IPS DF 6.9 (cell line): ENCODE results near the gene CACNA2D3.

Experiments
- DNase-seq: peaks from one replicate; pipeline ENCODE4 v3.0.0-alpha.2; 2013; ENCODE audit warnings: low read depth, low spot score
- H3K27ac ChIP-seq: one replicate; pipeline ENCODE4 v1.5.1; 2013; ENCODE audit warnings: low read length, control low read depth
- H3K27me3 ChIP-seq: 2 replicates; pipeline ENCODE4 v1.6.1; 2013; ENCODE audit warnings: mild to moderate bottlenecking, low read length; ENCODE audit not compliant: control insufficient read depth, insufficient read depth
- H3K36me3 ChIP-seq: 2 replicates; pipeline ENCODE4 v1.6.1; 2013; ENCODE audit warnings: low read length; ENCODE audit not compliant: control insufficient read depth, insufficient read depth
- H3K4me1 ChIP-seq: 2 replicates; pipeline ENCODE4 v1.6.1; 2013; ENCODE audit warnings: low read length; ENCODE audit not compliant: control insufficient read depth, insufficient read depth
- H3K4me3 ChIP-seq: 2 replicates; pipeline ENCODE4 v1.5.1; 2013; ENCODE audit warnings: mild to moderate bottlenecking, low read length
- H3K9me3 ChIP-seq: 2 replicates; pipeline ENCODE4 v1.6.1; 2013; ENCODE audit warnings: low read length, inconsistent platforms; ENCODE audit not compliant: control insufficient read depth, insufficient read depth
- WGBS: extraction: QIAGEN DNeasy Blood & Tissue Kit; methylation state at CpG from one replicate; pipeline ENCODE4 v1.1.7; 2013; ENCODE audit warnings: mixed read lengths, missing lambda C conversion rate; ENCODE audit not compliant: insufficient read length, insufficient coverage; 5-methylcytosine and 5-hydroxymethylcytosine counted together

Gene CACNA2D3

GRCh38 chr3:54144284-54144683, 21.9 kb downstream of the CACNA2D3 start:
- no CpG with 5 or more reads among the region's 2 CpGs for WGBS
- no peaks in the 10 kb centered on the region for H3K27me3 ChIP-seq
- H3K27ac ChIP-seq: no peak overlapping the region
- DNase-seq: no peak
- H3K4me1 ChIP-seq: no peaks in the 10 kb centered on the region
- H3K9me3 ChIP-seq: no peaks in the 10 kb centered on the region
- H3K36me3 ChIP-seq: no peaks in the 10 kb centered on the region
- H3K4me3 ChIP-seq: no peak overlapping the region

- H3K27me3 ChIP-seq: no peaks in the 10 kb centered on the region
- no peak overlapping the region for H3K4me3 ChIP-seq
- WGBS: no CpG with 5 or more reads among the region's 14 CpGs
- H3K36me3 ChIP-seq: no peaks in the 10 kb centered on the region
- H3K4me1 ChIP-seq: no peaks in the 10 kb centered on the region
- no peaks in the 10 kb centered on the region for H3K9me3 ChIP-seq
- H3K27ac ChIP-seq: no peak overlapping the region
- no peak for DNase-seq
Measured at GRCh38 chr3:54146506-54147239, 24.3 kb downstream of the CACNA2D3 start.

- DNase-seq: no peak
- WGBS: 100% methylated on average over 3 of the region's 3 CpGs
- no peaks in the 10 kb centered on the region for H3K27me3 ChIP-seq
- no peaks in the 10 kb centered on the region for H3K36me3 ChIP-seq
- H3K4me1 ChIP-seq: no peaks in the 10 kb centered on the region
- H3K9me3 ChIP-seq: no peaks in the 10 kb centered on the region
- no peak overlapping the region for H3K4me3 ChIP-seq
- H3K27ac ChIP-seq: no peak overlapping the region
Measured at GRCh38 chr3:54150864-54151467, 28.6 kb downstream of the CACNA2D3 start.

GRCh38 chr3:54153477-54153876, 31.1 kb downstream of the CACNA2D3 start:
- H3K27ac ChIP-seq: no peak overlapping the region
- H3K4me3 ChIP-seq: no peak overlapping the region
- H3K36me3 ChIP-seq: no peaks in the 10 kb centered on the region
- no CpG with 5 or more reads among the region's 1 CpG for WGBS
- no peaks in the 10 kb centered on the region for H3K9me3 ChIP-seq
- H3K4me1 ChIP-seq: no peaks in the 10 kb centered on the region
- DNase-seq: no peak
- no peaks in the 10 kb centered on the region for H3K27me3 ChIP-seq

- WGBS: no CpG with 5 or more reads among the region's 2 CpGs
- no peak overlapping the region for H3K4me3 ChIP-seq
- no peak overlapping the region for H3K27ac ChIP-seq
- DNase-seq: no peak
- no peaks in the 10 kb centered on the region for H3K4me1 ChIP-seq
- H3K27me3 ChIP-seq: no peaks in the 10 kb centered on the region
- H3K9me3 ChIP-seq: no peaks in the 10 kb centered on the region
- no peaks in the 10 kb centered on the region for H3K36me3 ChIP-seq
Measured at GRCh38 chr3:54157860-54158259, 35.5 kb downstream of the CACNA2D3 start.

GRCh38 chr3:54159917-54160316, 37.6 kb downstream of the CACNA2D3 start:
- WGBS: no CpG with 5 or more reads among the region's 3 CpGs
- Histone ChIP-seq H3K4me3 (no peak overlapping the region), H3K36me3 (no peaks in the 10 kb centered on the region), H3K27ac (no peak overlapping the region), H3K4me1 (no peaks in the 10 kb centered on the region), H3K9me3 (no peaks in the 10 kb centered on the region), H3K27me3 (no peaks in the 10 kb centered on the region)
- DNase-seq: no peak

- Histone ChIP-seq H3K9me3 (no peaks in the 10 kb centered on the region), H3K36me3 (no peaks in the 10 kb centered on the region), H3K27me3 (no peaks in the 10 kb centered on the region), H3K4me3 (no peak overlapping the region), H3K27ac (no peak overlapping the region), H3K4me1 (no peaks in the 10 kb centered on the region)
- DNase-seq: no peak
- no CpG with 5 or more reads among the region's 9 CpGs for WGBS
Measured at GRCh38 chr3:54163441-54163840, 41.1 kb downstream of the CACNA2D3 start.

- no peaks in the 10 kb centered on the region for H3K9me3 ChIP-seq
- H3K4me1 ChIP-seq: no peaks in the 10 kb centered on the region
- no peak for DNase-seq
- H3K27me3 ChIP-seq: no peaks in the 10 kb centered on the region
- no CpG with 5 or more reads among the region's 10 CpGs for WGBS
- H3K36me3 ChIP-seq: no peaks in the 10 kb centered on the region
- H3K27ac ChIP-seq: no peak overlapping the region
- no peak overlapping the region for H3K4me3 ChIP-seq
Measured at GRCh38 chr3:54164192-54164975, 42.0 kb downstream of the CACNA2D3 start.

GRCh38 chr3:54165865-54166264, 43.5 kb downstream of the CACNA2D3 start:
- Histone ChIP-seq H3K27ac (no peak overlapping the region), H3K4me3 (no peak overlapping the region), H3K9me3 (no peaks in the 10 kb centered on the region), H3K36me3 (no peaks in the 10 kb centered on the region), H3K4me1 (no peaks in the 10 kb centered on the region), H3K27me3 (no peaks in the 10 kb centered on the region)
- WGBS: no CpG with 5 or more reads among the region's 2 CpGs
- DNase-seq: no peak

GRCh38 chr3:54167999-54168398, 45.6 kb downstream of the CACNA2D3 start:
- Histone ChIP-seq H3K4me1 (no peaks in the 10 kb centered on the region), H3K27me3 (no peaks in the 10 kb centered on the region)
- WGBS: no CpG with 5 or more reads among the region's 1 CpG

More at GRCh38 chr3:54167999-54168398, 45.6 kb downstream of the CACNA2D3 start:
- no peaks in the 10 kb centered on the region for H3K9me3 ChIP-seq
- DNase-seq: no peak
- no peak overlapping the region for H3K4me3 ChIP-seq
- no peaks in the 10 kb centered on the region for H3K36me3 ChIP-seq
- H3K27ac ChIP-seq: no peak overlapping the region
